ENCODE measurements around the gene PALM.

GRCh38 chr19:746208-746819 lies 37.6 kb downstream of the PALM start:
- TF ChIP-seq CTCF (IDR thresholded peaks at IDR 0.05; ENCODE audit: low read length), result no peak
- TF ChIP-seq EZH2 (IDR thresholded peaks at IDR 0.05; ENCODE audit: borderline replicate concordance, low read length), result no peak

All from OCI-LY1 (cell line).